CD4-positive, alpha-beta T cell (primary cell): ENCODE measurements around the gene MEIG1. TPM values are rescaled to one million over a fixed set of nuclear protein-coding genes. Genes with fewer than 3 reads are reported as not detected.
A peak's percentile ranks its signal among the peaks of the same experiment; 100 is the strongest.
"Not testable (repeated sequence)": the region's sequence is repeated elsewhere in the genome, so short reads cannot be mapped to it uniquely, and the experiment has no call there.

Experiments used
- ATAC-seq: fragments of 200-7000 bp; cut with Tn5 transposase; one replicate; pipeline ENCODE4 v1.10.0; 2022; ENCODE audit warnings: mild to moderate bottlenecking; ENCODE audit not compliant: poor library complexity
- CTCF ChIA-PET: fragments of 350-600 bp; sonication (Branson Sonifier 250); formaldehyde crosslinking; loops from one replicate; lab custom pipeline; 2021; ENCODE audit warnings: antibody characterized with exemption, inconsistent platforms; lab: Charles Lee
- POLR2A ChIA-PET: fragments of 350-600 bp; sonication (Branson Sonifier 250); formaldehyde crosslinking; loops from one replicate; lab custom pipeline; 2021; ENCODE audit warnings: antibody characterized with exemption, inconsistent platforms; lab: Charles Lee
- DNase-seq, 14 experiments: peaks; one replicate each; pipeline ENCODE4 v3.0.0-alpha.2; 2013 to 2020; ENCODE audit warnings: mixed read lengths in 2 of 14
- H3K27ac ChIP-seq, 2 donors: one replicate each; pipeline versions ENCODE4 v1.5.1 to v1.7.0; 2013; ENCODE audit warnings: low read length in 2 of 2, low read depth in 1 of 2, mild to moderate bottlenecking in 1 of 2
- H3K27me3 ChIP-seq, 2 experiments: 1 replicate in 1 of 2; 2 replicates in 1 of 2; pipeline versions ENCODE4 v1.6.1 to v1.7.0; 2013; ENCODE audit warnings: low read length in 2 of 2, control low read depth in 1 of 2, mild to moderate bottlenecking in 1 of 2, moderate library complexity in 1 of 2; ENCODE audit not compliant: insufficient read depth in 2 of 2, control insufficient read depth in 1 of 2
- H3K36me3 ChIP-seq: one replicate; pipeline ENCODE4 v1.6.1; 2013; ENCODE audit warnings: low read length, control low read depth; ENCODE audit not compliant: insufficient read depth
- H3K4me1 ChIP-seq: one replicate; pipeline ENCODE4 v1.6.1; 2013; ENCODE audit warnings: low read length, control low read depth; ENCODE audit not compliant: insufficient read depth
- H3K4me3 ChIP-seq: one replicate; pipeline ENCODE4 v1.5.1; 2013; ENCODE audit warnings: mild to moderate bottlenecking, low read length, moderate library complexity
- H3K9me3 ChIP-seq, 2 experiments: 1 replicate in 1 of 2; 2 replicates in 1 of 2; pipeline versions ENCODE4 v1.6.1 to v1.7.0; 2013; ENCODE audit warnings: low read length in 2 of 2, mild to moderate bottlenecking in 2 of 2, control low read depth in 1 of 2, moderate library complexity in 1 of 2; ENCODE audit not compliant: control insufficient read depth in 1 of 2, insufficient read depth in 1 of 2
- H3K27ac Mint-ChIP-seq: one replicate; pipeline ENCODE4 v1.8.0; 2020; ENCODE audit warnings: mixed read lengths
- H3K27me3 Mint-ChIP-seq: one replicate; pipeline ENCODE4 v1.8.0; 2021; ENCODE audit warnings: mixed read lengths
- H3K36me3 Mint-ChIP-seq: one replicate; pipeline ENCODE4 v1.8.0; 2021; ENCODE audit warnings: low read depth, mixed read lengths
- H3K4me1 Mint-ChIP-seq: one replicate; pipeline ENCODE4 v1.8.0; 2021; ENCODE audit warnings: low read depth, mixed read lengths
- H3K4me3 Mint-ChIP-seq: one replicate; pipeline ENCODE4 v1.8.0; 2020; ENCODE audit warnings: mild to moderate bottlenecking, mixed read lengths
- H3K9me3 Mint-ChIP-seq: one replicate; pipeline ENCODE4 v1.8.0; 2020; ENCODE audit warnings: mixed read lengths
- CTCF ChIP-seq: fragments of 200-600 bp; IDR thresholded peaks from one replicate; pipeline ENCODE4 v1.8.0; 2022; ENCODE audit warnings: antibody characterized with exemption, mild to moderate bottlenecking
- intact Hi-C, 2 experiments: fragments of 100-400 bp; cut with DNase I in 1 of 2; cut with micrococcal nuclease in 1 of 2; formaldehyde crosslinking; loops; one replicate each; pipeline versions ENCODE4 v1.15.1 to v1.9.0; 2023 to 2025; cut with DNase I, micrococcal nuclease
- total RNA-seq, 174 experiments: library from RNA in 2 of 174; stranded (reverse) in 2 of 174; gene quantifications; one replicate each; pipeline ENCODE4 v1.2.3 and lab custom pipeline; 2021 to 2026

The MEIG1 gene
- total RNA-seq, 2 experiments from 2014 or later, result not detected

GRCh38 chr10:14942950-14943338 lies 16.2 kb upstream of the MEIG1 start:
- DNase-seq, intact Hi-C loops, H3K27ac ChIP-seq, H3K27me3 Mint-ChIP-seq, POLR2A ChIA-PET, H3K4me3 Mint-ChIP-seq, H3K9me3 Mint-ChIP-seq, H3K4me3 ChIP-seq, ATAC-seq, CTCF ChIA-PET, H3K27me3 ChIP-seq, H3K9me3 ChIP-seq, H3K4me1 Mint-ChIP-seq: not testable (repeated sequence)
- Mint-ChIP-seq H3K36me3 (peaks cover 65% of the 10 kb centered on the region), H3K27ac (peak overlapping the region; percentile 17)
- Histone ChIP-seq H3K36me3 (peaks cover 47% of the 10 kb centered on the region), H3K4me1 (peaks cover 11% of the 10 kb centered on the region)

GRCh38 chr10:14945108-14945507 lies 14.1 kb upstream of the MEIG1 start:
- ATAC-seq (no peak), DNase-seq (no peak)
- H3K27ac Mint-ChIP-seq, result no peak overlapping the region
- H3K27me3 Mint-ChIP-seq, result no peaks in the 10 kb centered on the region
- no peak overlapping the region for H3K4me3 Mint-ChIP-seq
- H3K27ac ChIP-seq, result no peak overlapping the region
- no peaks in the 10 kb centered on the region for H3K9me3 Mint-ChIP-seq
- no peak for TF ChIP-seq CTCF
- intact Hi-C loops, result no loop called here
- H3K36me3 Mint-ChIP-seq, result peaks cover 72% of the 10 kb centered on the region
- CTCF ChIA-PET, result no interaction called here
- H3K4me3 ChIP-seq, result no peak overlapping the region
- H3K4me1 ChIP-seq, result peaks cover 17% of the 10 kb centered on the region
- H3K27me3 ChIP-seq, result no peaks in the 10 kb centered on the region
- H3K9me3 ChIP-seq, result no peaks in the 10 kb centered on the region
- H3K36me3 ChIP-seq, result peaks cover 65% of the 10 kb centered on the region
- POLR2A ChIA-PET, result no interaction called here
- peaks cover 12% of the 10 kb centered on the region for H3K4me1 Mint-ChIP-seq

- Histone ChIP-seq H3K27me3 (no peaks in the 10 kb centered on the region), H3K4me1 (peaks cover 29% of the 10 kb centered on the region), H3K9me3 (no peaks in the 10 kb centered on the region), H3K4me3 (no peak overlapping the region), H3K27ac (no peak overlapping the region), H3K36me3 (peaks cover 56% of the 10 kb centered on the region)
- no peak for ATAC-seq
- DNase-seq, result no peak
- ChIA-PET POLR2A (no interaction called here), CTCF (no interaction called here)
- intact Hi-C loops, result no loop called here
- no peak overlapping the region for H3K27ac Mint-ChIP-seq
- H3K36me3 Mint-ChIP-seq, result peaks cover 68% of the 10 kb centered on the region
- no peak for TF ChIP-seq CTCF
- no peaks in the 10 kb centered on the region for H3K27me3 Mint-ChIP-seq
- no peak overlapping the region for H3K4me3 Mint-ChIP-seq
- no peaks in the 10 kb centered on the region for H3K9me3 Mint-ChIP-seq
- peaks cover 26% of the 10 kb centered on the region for H3K4me1 Mint-ChIP-seq
Observed at GRCh38 chr10:14947268-14947667, 11.9 kb upstream of the MEIG1 start.

GRCh38 chr10:14949291-14949690 lies 9.9 kb upstream of the MEIG1 start:
- Histone ChIP-seq H3K27me3 (no peaks in the 10 kb centered on the region), H3K36me3 (peaks cover 43% of the 10 kb centered on the region), H3K4me1 (peaks cover 42% of the 10 kb centered on the region), H3K27ac (no peak overlapping the region), H3K9me3 (no peaks in the 10 kb centered on the region), H3K4me3 (no peak overlapping the region)
- H3K27me3 Mint-ChIP-seq, result no peaks in the 10 kb centered on the region
- intact Hi-C loops, result no loop called here
- no peak overlapping the region for H3K27ac Mint-ChIP-seq
- no peak overlapping the region for H3K4me3 Mint-ChIP-seq
- H3K36me3 Mint-ChIP-seq, result peaks cover 52% of the 10 kb centered on the region
- DNase-seq (no peak), ATAC-seq (no peak)
- CTCF ChIA-PET, result interaction anchor here (1.3 kb wide), 1 partner anchor 157 kb away, joined by 3 read pairs; no protein-coding TSS in a partner anchor
- no peak for TF ChIP-seq CTCF
- POLR2A ChIA-PET, result interaction anchor here (1.2 kb wide), 1 partner anchor 12 kb away, joined by 4 read pairs; no protein-coding TSS in a partner anchor
- H3K4me1 Mint-ChIP-seq, result peaks cover 40% of the 10 kb centered on the region
- no peaks in the 10 kb centered on the region for H3K9me3 Mint-ChIP-seq
